Limb (tissue), 2 donors: ENCODE results near the gene CCNL2.
A peak's percentile ranks its signal among the peaks of the same experiment; 100 is the strongest.

Experiments used
- DNase-seq, 2 donors: peaks; one replicate each; pipeline ENCODE4 v3.0.0-alpha.2; 2016; ENCODE audit errors: extremely low spot score in 2 of 2

CCNL2 gene

DNA sequence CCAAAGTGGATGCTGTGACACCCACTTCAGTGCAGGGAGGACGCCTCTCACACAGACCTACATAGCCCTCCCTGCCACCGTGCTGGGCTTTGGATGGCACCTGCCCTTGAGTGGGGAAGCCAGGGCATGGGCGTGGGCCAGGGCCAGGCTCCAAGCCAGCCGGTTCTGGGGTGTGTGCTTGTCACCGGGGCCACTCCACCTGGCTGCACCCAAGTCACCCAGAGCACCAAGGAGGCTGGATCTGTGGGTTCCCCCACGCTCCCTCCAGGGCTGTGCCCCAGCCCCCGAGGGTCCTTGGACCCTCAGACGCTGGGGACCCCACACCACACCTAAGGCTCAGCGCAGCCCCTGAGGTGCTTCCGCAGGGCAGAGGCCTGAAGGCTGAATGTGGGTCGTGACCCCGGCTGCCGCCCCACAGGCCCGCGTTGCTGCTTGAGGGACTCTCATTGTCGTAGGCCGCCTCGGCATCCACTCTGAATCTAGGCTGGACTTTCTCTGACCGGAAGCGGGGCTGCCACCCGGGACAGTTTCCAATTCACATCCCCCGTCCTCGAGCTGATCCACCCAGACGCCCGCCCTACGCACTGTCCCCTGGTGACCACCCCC is 42.2 kb downstream of the CCNL2 start:
- no peak for DNase-seq

DNA sequence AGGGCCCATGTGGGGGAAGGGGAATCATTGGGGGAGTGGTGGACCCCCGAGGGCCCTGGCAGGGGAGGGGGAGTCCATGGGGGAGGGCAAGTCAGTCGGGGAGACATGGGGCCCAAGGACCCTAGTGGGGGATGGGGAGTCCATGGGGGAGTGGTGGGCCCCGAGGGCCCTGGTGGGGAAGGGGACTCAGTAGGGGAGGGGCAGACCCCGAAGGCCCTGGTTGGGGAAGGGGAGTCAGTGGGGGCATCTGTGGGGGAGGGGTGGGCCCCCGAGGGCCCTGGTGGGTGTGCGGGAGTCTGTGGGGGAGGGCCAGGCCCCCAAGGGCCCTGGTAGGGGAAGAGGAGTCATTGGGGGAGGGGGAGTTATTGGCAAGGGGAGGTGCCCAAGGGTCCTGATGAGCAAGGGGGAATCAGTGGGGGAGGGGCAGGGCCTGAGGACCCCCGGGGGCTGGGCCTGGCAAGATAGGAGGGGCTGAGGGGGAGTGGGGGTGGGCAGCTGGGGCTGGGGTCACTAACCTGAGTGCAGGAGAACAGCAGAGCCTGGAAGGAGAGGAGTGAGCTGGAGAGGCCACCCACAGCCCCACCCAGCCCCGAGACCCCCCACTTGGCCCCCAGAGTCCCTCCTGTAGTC is 42.9 kb downstream of the CCNL2 start:
- no peak for DNase-seq

DNA sequence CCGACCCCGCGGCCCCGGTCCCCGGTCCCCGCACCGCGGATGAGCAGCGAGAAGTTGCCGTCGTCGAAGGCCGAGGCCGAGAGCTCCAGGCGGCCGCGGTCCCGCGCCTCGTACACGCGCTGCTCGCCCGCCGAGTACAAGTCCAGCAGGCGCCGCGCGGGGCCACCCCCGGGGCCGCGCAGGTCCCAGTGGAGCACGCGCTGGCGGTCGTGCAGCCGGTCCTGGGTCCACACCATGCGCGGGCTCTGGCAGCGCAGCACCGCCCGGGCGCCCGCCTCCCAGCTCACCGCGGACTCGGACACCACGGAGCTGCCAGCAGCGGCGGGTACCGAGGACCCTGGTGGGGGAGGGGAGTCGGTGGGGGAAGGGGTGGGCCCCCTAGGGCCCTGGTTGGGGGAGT is 43.7 kb downstream of the CCNL2 start:
- no peak for DNase-seq

DNA sequence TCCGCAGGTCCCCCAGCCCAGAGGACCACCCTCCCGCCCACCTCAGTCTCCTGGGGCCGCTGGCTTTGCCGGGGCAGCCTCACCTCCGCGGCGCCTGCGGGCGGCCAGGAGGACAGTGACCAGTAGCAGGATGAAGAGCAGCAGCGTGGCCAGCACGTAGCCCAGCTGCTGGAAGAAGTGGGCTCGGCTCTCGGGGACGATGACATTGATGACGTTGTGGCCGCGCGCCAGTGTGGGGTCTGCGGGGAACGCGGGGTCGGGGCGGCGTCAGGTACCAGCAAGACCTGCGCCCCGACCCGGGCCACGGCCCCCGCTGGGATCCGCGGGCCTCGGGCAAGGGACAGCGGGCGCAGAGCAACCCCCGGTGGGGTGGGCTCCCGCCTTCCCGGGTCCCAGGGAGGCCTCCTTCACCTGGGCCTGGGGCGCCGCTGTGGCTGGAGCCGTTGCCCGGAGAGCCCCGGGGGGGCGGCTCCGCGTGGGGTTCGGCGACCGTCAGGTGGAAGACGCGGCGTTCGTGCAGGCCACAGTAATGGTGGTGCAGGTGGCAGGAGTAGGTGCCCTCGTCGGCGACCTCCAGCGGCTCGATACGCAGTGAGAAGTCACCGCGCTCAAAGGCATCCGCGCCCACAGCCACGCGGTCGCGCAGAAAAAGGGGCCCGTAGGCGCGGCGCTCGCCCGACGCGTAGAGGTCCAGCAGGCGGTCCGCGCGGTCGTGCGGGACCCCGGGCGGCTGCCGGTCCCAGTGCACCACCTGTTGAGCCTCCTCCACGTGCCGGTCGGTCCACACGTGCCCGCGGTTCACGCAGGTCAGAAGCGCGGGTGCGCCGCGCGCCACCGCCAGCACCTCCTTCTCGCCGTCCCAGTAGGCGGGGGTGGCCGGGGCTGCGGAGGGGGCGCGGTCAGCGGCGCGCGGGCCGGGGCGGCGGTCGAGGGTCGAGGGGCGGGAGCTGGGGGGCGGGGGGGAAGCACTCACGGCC is 44.6 kb downstream of the CCNL2 start:
- DNase-seq, result no peak

DNA sequence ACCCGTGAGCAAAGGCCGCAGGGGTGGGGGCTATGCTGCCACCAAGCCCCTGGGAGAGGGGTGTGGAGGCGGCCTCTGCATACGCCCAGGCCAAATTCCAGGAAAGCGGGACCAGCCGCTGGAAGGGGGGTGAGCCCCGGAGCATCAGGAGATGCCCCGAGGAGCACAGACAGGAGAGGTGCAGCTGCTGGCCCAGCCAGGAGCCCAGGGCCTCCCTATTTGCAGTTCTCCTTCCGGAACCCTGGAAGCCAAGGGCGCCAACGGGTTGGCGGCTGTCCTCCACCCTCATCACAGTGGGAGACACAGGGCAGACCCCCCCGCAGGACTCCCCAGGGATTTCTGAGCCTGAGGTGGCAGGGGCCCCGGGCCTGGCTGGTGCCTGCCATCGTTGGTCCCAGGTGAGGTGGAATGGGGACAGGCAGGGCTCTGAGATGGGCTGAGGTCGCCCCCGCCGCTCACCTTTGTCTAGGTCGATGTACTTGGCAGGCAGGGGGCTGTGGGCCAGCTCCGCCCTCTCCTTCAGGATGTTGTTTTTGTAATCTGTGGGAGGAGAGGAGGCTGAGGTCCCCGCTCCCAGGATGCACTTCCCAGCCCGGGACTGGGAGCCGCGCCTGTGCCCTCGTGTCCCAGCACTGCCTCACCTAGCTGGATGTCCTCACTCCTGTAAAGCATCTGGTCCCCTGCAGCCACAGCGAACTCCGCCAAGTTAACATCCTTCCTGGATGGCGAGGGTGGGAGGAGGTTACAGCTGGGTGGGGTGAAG is 45.6 kb downstream of the CCNL2 start:
- DNase-seq, result no peak

DNA sequence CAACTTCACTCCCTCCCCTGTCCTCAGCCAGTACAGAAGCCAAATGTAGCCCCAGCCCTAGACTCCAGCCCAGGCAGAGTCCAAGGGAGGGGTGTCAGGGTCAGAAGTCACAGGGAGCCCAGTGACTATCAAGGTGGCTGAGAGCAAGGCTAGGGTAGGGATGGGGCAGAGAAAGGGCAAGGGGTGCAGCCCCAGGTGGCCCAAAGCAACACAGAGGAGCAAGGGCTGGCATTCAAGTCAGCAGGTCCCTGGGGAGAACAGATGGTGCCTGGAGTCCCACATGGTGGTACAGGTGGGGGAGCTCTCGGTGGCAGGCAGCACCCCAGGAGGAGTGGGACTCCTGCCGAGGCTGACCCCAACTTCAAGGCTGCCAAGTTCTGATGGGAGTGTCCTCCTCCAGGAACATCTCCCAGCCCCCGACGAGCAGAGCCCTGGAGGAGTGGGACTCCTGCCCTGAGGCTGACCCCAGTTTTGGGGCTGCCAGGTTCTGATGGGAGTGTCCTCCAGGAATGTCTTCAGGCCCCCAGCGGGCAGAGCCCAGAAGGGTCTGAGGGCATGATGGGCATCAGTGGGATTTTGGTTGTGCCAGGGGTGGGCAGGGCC is 46.2 kb downstream of the CCNL2 start:
- DNase-seq, result no peak

DNA sequence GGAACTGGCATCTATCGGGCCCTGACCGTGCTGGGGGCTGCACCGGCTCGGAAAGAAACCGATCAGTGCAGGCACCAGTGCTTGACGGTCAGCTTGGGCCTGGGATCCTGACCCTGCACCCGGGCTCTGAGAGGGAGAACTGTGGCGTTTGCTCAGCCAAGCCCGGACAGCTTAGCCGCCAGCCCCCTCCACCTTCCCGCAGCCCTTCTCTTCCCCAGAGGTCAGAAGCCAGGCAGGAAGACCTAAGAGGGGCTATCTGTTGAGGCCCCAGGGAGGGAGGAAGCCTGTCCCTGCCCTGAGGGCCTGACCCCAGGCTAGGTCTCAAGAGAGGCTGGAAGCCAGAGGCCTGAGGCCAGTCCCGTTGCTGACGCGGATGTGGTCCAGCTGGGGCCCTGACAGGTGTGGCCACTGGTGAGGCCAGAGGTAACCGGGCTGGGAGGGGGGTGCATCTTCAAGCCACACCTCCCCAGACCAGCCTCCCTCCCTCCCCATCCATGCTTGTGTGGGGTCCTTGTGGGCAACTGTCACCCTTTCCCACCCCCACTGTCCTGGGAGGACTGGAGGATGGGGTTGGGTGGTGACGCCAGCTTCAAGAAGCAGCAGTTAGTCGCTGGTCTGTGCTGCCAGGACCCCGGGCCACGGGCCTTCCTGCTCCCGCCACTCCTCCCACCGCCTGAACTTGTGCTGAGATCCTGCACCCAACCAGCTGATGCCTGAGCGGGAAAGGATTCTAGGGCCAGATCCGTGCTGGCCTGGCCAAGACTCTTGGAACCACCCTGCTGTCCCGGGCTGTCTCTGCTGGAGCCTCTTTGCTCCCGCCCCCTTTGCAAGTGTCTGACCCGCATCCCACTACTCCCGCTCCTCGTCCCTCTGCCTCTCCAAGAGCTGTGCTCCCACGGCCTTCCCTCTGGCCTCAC is 47.4 kb downstream of the CCNL2 start:
- no peak for DNase-seq

DNA sequence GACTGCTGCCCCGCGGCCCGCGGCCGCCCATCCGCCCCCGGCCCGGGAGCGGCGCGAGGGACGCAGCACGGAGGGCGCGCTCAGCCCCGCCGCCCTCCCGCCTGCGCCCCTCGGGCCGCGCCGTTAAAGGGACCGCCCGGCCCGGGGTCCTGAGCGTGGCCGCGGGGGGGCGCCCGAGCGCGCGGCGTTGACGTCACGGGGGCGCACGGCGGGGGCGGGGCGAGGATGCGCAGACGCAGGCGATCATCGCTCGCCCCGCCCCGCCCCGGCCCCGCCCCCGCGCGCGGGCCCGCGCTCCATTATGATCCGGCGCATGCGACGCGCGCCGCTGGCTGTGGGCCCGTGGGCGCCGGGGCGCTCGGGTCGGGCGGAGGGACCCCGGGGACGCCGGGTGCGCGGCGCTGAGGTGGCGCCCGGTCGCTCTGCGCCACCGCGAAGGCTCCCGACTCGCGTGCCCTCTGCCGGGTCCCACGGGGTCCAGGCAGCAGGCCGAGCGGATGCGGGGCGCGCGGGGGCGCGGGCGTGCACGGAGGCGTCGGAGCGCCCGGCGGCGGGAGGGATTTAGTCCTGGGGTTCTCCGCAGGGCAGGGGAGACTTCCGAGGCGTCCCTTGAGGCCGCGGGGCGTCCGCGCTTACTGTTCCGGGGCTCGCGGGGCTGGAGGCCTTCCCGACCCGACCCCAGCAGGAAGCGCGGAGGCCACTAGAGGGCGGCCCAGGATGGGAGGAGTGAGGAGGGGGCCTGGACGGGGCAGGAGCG is 49.7 kb downstream of the CCNL2 start, which contains the start of gene DVL1:
Gene DVL1 (minus strand): TSS at position 163 of the 757 bp plus-strand sequence. CDS start 353 bp downstream, outside the sequence.
- DNase-seq, result peak; percentile 55 to 86

DNA sequence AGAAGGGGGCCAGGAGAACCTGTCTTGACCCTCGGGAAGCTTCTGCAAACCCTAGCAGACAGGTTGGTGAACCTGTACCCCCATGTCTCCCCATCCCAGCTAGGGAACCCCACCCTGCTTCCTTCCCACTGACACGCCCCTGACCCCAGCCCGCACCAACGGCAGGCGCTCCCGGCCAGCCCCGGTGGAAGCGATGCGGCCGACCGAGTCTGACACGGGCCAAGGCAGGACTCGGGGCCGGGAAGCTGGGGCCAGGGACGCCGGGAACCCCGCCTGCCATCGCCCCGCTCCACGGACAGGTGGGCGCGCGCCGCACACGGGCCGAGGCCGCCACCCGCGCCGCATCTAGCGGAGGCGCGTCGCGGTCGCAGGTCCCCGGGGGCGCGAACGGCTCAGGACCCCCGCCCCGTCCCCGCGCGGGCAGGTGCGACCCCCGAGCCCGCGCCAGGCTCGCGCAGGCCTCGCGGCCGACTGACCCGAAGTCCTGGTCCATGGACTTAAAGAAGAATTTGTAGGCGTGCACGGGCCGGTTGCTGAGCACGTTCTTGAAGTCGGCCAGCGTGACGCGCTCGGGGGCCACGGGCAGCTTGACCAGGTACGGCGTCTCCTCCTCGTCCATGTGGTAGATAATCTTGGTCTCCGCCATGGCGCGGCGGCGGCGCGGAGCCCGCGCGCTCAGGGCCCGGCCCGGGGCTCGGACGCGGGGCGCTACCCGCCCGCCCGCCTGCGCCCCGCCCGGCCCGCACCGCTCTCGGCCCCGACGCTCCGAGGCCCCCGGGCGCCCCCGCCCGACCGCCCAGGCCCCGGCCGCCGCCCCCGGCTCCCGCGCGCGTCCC is 50.5 kb downstream of the CCNL2 start:
- no peak for DNase-seq

DNA sequence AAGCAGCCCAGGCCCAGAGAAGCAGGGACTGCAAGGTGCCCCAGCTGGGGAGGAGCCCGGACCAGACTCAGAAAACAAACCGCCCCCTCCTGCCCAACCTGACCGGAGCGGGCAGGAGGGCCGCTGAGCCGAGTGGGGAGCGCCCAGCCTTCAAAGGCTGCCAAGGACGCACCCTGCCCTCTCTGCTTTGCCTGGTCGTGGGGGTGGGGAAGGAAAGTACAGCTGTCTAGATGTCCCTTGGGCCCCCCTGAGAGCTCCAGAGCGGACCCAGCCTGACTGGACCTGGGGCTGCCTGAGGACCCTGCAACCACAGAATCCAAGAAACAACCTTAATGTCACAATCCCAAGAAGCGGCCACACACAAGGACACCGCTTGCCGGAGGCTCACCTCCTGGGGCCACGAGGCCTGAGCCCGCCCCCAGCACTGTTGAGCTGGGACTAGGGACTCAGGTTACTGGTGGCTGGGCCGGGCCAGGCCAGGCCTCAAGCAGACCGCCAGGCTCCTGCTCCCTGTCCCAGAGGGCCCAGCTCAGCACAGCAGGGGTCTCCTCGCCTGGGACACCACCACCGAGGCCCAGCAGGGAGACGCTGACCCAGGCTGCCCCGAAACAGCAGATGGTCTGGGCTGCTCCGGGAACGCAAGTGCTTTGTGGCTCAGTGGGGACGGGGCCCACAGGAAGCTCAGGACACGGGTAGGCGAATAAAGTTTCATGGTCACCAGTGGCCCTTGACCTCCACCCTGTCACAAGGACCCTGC is 51.3 kb downstream of the CCNL2 start:
- DNase-seq, result no peak

DNA sequence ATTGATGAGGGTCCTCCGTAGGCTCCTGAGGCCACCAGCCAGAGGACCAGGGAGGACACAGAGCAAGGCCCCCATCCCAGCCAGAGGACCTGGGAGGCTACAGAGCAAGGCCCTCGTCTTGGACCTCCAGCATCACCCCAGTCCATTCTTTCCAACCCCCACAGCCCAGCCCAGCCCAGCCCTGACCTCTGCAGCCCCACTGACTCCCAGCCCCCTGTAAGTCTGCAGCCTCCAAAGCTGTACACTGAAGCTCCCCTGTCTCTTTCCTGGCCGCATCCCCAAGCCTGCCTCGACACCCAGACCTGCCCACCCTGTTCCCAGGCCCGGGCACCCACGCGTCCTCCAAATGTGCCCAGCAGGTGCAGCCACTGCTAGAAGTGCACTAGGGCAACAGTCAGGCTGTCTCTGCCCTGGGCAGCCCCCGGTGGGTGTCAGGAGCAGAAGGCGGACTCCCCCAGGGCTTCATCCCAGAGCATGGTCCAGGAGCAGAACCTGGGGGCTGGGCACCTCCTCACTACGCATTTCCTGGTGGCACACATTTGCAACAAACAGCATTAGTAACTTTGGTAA is 52.0 kb downstream of the CCNL2 start:
- no peak for DNase-seq

DNA sequence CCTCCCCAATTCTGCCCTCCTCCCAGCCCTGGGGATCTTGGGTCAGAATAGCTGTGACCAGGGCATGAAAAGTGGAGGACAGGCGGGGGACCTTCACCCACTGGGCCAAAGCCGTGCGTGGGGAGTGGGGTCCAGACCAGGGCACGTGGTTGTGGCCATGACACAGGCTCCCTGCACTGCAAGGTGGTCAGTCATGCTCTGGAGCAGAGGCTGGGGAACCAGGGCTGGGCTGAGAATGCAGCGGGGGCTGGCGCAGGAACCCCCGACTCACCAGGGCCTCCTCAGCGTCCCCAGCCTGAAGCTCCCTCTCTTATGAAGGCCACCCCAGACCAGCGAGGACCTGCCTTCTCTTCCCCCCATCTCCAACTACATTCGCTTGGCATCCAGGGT is 52.6 kb downstream of the CCNL2 start:
- DNase-seq, result no peak

DNA sequence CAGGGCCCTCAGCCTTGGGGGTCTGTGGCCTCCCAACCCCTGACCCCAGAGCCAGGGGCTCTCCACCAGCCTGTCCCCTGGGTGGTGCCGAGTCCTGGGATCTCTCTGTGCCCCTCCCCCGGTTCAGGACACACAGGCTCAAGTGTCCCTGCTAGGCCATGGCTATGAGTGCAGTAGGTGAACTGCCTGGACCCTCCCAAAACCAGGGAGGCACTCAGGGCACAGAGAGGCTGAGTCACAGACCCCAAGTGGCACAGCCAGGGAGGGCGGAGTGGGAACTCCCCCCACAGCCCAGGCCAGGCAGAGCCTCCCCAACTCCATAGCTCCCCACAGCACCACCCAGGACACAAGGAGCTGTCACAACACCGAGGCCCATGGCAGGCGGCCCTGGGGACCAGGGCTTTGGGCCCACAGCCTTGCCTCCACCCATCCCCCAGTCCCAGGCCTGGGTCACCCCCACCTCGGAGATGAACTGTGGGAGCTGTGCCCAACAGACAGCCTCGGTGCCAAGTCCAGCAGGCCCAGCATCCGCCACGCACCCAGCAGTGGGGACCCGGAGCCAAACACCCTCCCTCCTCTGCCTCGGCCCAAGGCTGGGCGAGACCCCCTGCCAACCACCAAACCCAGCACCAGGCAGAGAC is 53.2 kb downstream of the CCNL2 start:
- no peak for DNase-seq

DNA sequence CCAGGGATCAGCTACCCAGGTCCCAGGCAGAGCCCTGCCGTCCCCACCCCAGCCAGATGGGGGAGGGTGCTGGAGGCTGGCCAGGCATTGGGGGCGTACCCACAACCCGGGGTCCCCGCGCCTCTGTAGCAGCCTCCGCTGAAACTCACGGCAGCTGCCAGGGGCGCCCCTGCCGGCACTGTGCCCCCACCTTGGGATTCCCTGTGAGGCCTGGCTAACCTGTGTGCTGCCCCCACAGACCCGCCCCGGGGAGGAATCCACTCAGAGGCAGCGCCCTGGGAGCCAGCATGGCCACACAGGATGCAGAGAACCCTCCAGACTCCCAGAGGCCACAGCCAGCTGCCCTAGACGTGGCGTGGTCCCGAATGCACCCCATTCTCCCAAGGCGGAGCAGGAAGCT is 53.8 kb downstream of the CCNL2 start:
- DNase-seq, result no peak

DNA sequence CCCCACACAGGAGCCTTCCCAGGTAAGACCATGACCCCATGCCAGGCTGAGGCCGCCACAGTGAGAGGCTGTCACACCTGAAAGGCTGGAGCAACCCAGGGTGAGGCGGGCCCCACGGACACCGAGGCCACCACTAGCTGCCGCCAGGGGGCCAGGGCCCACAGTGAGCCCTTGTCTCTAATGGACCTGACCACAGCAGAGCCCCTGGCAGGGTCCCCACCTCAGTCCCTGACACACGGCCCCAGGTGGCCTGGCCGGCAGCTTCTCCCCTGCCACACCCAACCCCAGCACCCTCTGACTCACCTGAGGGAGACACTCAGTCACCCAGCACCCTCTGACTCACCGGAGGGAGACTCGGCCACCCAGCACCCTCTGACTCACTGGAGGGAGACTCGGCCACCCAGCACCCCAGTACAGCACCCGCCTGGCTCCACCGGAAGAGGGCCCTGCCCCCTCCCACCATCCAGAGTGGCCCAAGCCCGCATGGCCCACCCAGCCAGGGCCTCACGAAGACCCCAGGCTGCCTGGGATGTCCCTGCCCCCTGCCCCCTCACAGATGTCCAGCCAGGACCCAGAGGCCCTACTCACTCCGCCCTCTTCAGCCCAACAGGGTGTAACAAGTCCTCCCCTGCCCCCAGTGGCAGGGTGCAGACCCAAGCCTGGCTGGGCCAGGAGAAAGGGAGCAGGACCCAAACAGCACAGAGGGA is 54.3 kb downstream of the CCNL2 start:
- no peak for DNase-seq

DNA sequence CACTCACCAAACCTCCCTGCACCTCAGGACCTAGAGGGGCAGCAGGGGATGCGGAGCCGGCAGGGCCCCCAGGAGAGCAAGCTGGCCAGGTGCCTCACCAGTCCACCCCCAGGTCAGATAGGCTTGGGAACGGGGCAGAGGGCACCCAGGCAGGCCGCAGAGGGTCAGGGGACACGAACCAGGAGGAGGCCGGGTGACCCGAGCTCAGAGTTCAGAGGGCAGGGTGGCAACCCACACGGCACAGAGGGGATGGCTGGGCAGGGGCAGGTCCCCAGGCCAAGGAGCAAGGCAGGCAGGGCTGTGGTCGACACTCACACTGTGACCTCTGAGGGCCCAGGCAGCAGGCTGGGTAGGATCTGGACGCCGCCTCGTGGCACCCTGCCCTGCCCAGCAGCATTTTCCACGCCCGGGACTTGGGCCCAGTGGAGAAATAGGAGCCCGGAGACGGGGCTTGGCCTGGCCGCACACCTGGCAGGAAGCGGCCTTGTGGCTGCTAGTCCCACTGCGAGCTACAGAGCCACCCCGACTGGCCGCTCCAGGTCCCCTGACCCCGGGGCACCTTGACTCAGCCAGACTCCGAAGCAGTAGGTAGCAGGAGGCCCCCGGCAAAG is 55.2 kb downstream of the CCNL2 start:
- no peak for DNase-seq
